22Rv1 (cell line): ENCODE data around the gene SALL1.

ENCODE experiments used
- H3K27ac ChIP-seq: fragments of 450-650 bp; 2 replicates; pipeline ENCODE4 v1.5.1; 2017
- ZFX ChIP-seq: fragments of 450-650 bp; IDR thresholded peaks from 2 replicates; pipeline ENCODE4 v1.6.1; 2017; ENCODE audit warnings: antibody characterized with exemption, borderline replicate concordance
- TF ChIP-seq, protein P1 (sequence below): fragments of 450-650 bp; IDR thresholded peaks from 2 replicates; pipeline ENCODE4 v1.5.1; 2017; ENCODE audit warnings: mild to moderate bottlenecking

Gene SALL1

DNA sequence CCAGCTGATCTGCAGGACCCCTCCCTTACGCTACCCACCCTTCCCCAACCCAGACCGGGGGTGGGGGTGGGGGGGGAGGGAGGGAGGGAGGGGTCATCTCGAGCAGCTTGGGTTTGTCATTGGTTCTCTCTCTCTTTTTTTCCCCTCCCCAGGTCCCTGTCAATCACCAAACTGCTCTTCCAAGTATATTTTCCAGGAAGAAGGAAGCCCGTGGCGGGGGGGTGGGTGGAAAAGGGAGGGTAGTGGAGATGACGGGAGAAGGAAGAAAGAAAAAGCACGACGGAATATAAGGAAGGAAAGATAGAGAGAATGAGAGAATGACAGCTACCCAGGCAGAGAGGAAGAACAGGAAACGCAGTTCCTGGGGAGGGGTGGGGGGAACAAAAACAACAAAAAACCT is 17.9 kb downstream of the SALL1 start:
- no peak overlapping the region for H3K27ac ChIP-seq
- no peak for TF ChIP-seq ZFX
- TF ChIP-seq, protein P1, sequence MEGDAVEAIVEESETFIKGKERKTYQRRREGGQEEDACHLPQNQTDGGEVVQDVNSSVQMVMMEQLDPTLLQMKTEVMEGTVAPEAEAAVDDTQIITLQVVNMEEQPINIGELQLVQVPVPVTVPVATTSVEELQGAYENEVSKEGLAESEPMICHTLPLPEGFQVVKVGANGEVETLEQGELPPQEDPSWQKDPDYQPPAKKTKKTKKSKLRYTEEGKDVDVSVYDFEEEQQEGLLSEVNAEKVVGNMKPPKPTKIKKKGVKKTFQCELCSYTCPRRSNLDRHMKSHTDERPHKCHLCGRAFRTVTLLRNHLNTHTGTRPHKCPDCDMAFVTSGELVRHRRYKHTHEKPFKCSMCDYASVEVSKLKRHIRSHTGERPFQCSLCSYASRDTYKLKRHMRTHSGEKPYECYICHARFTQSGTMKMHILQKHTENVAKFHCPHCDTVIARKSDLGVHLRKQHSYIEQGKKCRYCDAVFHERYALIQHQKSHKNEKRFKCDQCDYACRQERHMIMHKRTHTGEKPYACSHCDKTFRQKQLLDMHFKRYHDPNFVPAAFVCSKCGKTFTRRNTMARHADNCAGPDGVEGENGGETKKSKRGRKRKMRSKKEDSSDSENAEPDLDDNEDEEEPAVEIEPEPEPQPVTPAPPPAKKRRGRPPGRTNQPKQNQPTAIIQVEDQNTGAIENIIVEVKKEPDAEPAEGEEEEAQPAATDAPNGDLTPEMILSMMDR, result no peak

DNA sequence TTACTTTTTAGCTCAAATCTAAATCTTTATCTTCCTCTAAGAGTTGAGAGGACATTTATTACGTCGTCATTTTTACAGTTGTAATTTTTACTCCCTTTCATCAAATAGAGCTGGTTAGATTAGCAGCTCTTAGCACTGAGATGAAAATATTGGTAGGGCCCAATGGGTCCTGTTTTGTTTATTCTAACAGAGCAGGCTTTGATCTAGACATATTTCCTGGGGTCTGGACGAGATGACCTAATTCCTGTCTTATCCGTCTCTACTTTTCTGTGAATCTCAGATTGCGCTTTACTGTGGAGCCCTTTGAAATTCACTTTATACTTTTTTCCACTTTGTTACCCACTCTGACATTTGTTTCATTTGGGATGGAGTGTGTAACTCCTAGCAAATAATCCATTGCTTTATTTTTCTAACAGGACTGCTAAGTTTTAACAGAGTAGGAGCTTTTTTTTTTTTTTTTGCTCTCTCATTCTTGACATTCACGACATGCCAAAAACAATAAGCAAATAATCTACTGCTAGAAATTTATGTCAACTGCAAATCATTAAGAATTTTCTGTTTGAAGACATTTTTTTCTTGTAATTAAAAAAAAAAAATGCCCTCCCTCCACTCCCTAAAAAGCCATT is 18.5 kb downstream of the SALL1 start:
- TF ChIP-seq ZFX, result no peak

DNA sequence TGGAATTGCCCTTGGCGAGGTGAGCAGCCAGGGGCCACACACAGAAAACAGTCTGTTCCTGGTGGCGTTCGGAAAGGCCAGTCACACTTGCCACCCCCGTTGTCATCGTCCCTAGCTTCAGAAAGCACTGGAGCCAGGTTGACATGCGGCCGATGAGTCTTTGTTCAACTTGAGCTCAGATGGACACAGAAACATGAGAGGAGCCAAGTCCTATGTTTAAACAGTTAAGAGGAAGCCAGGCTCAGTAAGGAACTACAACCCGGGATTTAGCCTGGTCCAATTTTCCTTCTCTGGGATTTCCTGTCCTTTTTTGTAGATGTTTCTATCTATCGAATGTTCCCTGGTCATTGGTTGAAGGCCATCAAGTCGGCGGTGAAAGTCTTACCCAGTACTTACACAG is 19.5 kb downstream of the SALL1 start:
- H3K27ac ChIP-seq, result no peak overlapping the region
- no peak for TF ChIP-seq ZFX
- TF ChIP-seq, protein P1, result no peak

More for the DNA sequence above, 18.5 kb downstream of the SALL1 start:
- no peak overlapping the region for H3K27ac ChIP-seq

DNA sequence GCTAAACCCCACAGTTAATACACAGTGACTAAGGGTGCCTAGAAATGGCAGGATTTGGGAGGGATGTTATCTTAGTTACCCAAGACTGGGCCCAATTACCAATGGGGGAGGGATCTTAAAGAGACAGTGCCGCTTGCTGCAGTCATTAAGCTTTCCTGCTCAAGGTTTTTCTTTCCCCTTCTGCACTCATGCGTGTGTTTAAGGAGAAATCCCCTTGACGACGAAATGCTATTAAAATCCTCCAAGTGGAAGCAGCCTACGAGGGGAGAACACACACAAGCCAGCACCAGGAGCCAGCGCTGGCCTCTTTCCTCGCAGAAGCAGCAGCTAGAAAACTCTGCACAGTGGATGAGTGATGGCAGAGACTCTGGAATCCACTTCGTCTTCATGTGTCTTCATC is 22.0 kb downstream of the SALL1 start:
- no peak overlapping the region for H3K27ac ChIP-seq
- TF ChIP-seq, protein P1, result no peak
- no peak for TF ChIP-seq ZFX

DNA sequence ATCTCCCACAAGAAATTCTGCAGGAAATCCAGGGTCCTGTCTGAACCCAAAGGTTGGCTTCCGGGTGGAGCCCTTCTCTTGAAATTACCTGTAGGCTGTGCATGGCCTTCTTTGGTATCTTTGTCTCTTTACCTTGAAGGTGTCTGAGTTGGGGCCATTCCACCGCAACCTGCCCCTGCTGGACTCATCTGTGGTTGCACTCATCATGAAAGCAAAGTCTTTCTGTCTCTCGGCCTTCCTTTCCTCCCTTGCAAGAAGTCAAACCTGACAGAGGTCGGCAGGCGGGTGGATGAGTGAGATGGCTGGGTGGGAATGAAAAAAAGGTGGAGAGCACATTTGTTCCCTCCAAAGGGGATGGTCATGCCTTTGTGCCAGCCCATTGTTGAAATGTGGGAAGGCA is 25.1 kb downstream of the SALL1 start:
- H3K27ac ChIP-seq, result no peak overlapping the region
- TF ChIP-seq, protein P1, result no peak
- no peak for TF ChIP-seq ZFX

DNA sequence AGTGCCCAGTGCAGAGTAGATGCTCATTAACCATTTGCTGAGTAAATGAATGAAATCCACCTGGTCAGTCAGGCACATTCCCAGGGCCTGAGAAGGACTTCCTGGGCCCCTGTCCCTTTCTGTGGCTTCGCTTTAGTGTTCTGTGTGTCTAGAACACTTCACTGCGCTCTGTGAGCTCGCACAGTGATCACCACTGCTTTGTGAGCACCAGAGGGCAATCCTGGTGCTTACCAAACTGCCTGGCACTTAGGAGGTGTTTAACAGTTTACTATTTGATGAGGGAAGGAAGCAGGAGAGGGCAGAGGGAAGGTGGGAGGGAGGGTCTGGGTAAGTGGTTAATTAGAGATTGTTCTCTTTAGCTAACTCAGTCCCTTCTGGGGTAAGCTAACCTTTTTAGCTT is 26.2 kb downstream of the SALL1 start:
- TF ChIP-seq ZFX, result no peak
- TF ChIP-seq, protein P1, result no peak

DNA sequence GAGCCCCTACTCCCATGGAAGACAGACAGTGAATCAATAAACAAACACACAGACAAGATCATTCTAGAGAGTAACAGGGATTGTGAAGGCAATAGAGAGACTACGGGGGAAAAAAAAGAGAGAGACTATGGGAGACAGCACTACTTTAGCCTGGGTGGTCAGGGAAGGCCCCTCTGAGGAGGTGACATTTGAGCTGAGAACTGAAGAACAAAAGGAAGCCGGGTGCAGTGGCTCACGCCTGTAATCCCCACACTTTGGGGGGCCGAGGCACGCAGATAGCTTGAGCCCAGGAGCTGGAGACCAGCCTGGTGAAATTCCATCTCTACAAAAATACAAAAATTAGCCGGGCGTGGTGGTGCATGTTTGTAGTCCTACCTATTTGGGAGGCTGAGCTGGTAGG is 29.2 kb downstream of the SALL1 start:
- TF ChIP-seq ZFX, result no peak
- TF ChIP-seq, protein P1, result no peak
- no peak overlapping the region for H3K27ac ChIP-seq

More for the DNA sequence above, 26.2 kb downstream of the SALL1 start:
- H3K27ac ChIP-seq, result no peak overlapping the region
